ENCODE data around the gene TJP2. TPM values are rescaled to one million over a fixed set of nuclear protein-coding genes. Genes with fewer than 3 reads are reported as not detected.
"Not testable (repeated sequence)": the region's sequence is repeated elsewhere in the genome, so short reads cannot be mapped to it uniquely, and the experiment has no call there.

TJP2 gene
- total RNA-seq, 1 donor from 2014 or later = 123 TPM

DNA sequence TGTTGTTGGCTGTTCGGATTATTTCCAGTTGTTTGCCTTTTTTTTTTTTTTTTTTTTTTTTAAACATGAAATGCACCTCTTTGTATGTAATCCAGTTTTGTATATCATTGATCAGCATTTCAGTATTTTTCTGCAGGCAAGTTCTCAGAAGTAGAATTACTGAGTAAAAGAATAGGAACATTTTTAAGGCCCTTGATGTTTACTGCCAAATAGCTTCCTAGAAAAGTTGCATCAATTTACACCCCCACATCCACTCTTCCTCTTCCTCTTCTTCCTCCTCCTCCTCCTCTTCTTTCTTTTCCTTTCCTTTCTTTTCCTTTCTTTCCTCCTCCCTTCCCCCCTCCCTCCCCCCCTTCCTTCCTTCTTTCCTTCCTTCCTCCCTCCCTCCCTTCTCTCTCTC lies 81.5 kb downstream of the TJP2 start:
- no peak for ATAC-seq
- intact Hi-C loops (cut with micrococcal nuclease) = no loop called here

DNA sequence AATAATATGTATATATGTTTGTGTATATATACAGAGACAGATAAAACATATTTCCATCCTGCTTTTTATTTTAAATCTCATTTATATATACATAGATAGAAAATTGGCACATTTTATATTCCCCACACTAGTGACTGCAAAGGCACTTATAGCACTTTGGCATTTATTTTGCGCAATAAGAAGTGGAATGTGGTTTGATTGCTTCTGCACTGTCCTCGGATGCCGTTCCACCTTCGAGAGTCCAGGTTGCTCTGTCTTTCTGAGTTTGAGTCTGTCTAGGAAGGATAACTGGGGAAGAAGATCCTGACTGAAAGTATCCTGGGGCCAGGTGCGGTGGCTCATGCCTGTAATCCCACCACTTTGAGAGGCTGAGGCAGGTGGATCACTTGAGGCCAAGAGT lies 84.5 kb downstream of the TJP2 start:
- ATAC-seq = no peak
- intact Hi-C loops (cut with micrococcal nuclease) = no loop called here

More for the DNA sequence above, 81.5 kb downstream of the TJP2 start:
- DNase-seq = no peak

DNA sequence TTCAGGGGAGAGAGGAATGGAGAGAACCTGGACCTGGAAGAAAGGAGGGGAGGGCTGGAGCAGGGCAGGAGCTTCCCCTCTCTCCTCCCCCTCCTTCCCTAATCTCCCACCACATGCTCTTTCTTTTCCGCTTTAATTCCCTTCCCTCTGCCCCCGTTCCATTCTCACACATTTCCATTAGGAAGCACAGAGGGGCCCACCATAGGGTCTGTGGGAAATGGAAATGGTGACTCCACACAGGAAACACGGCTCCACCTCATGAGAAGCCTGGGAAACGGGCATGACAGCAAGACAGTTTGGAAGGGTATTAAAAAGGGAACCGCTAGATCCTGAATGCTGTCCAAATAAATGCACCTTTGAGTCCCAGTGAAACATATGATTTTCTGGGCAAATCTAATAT lies 86.1 kb downstream of the TJP2 start:
- no peak for ATAC-seq
- intact Hi-C loops (cut with micrococcal nuclease) = no loop called here
- DNase-seq = no peak

More for the DNA sequence above, 84.5 kb downstream of the TJP2 start:
- DNase-seq = no peak

DNA sequence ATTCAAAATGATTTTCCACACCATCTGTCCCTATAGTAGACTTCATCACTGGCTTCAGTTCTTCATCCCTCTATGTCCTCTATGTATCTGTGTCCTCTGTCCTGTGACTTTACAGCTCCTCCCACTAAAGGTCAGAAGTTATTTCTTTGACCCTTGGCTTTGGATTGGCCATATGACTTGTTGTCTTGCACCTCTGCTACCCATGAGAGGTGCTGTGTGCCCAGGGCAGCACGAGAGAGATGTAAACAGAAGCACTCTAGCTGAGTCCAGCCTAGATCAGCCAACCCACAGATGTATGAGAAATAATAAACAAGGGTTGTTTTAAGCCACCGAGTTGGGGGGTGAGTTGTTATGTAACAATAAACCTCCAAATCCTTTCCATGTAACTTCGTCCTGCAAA lies 87.6 kb downstream of the TJP2 start:
- intact Hi-C loops (cut with micrococcal nuclease) = no loop called here
- no peak for DNase-seq
- ATAC-seq = peak; percentile 25

DNA sequence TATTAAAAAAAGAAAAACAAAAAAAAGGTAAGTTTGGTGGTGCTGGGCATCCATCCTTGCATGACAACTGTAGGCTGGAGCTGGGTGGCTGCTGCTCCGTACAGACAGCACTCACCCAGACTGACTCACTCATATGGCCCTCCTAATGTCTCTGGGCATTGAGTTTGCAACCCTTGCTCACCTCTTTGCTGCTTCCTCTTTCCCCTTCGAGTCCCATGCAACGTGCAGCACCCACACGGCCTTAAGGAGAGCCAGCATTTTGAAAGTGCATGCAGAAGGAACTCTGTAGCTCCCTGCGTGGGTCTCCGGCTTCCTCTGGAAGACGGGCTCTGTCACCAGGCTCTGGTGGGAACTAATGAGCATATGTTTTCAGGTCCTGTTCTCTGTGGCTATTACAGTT lies 90.4 kb downstream of the TJP2 start:
- intact Hi-C loops (cut with micrococcal nuclease) = no loop called here
- ATAC-seq = peak; percentile 18
- DNase-seq = no peak

DNA sequence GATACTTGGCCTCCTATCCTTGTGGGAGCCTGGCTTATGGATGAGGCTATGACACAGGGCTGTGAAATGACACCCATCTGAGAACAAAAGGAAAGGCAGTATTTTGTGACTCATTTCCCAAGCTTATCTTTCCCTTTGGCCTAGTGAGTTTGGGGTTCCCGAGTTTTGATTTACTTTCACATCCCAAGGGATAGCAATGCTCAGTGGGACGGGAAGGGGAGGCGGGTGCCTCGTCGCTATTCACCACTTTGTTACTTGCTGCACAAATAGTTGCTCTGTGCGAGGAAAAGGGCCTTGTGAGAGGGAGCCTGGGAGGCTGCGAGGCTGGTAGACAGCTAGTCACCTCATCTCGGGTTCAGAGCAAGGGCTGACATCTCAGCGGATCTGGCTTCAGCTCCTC lies 91.8 kb downstream of the TJP2 start:
- intact Hi-C loops (cut with micrococcal nuclease) = no loop called here
- ATAC-seq = no peak

DNA sequence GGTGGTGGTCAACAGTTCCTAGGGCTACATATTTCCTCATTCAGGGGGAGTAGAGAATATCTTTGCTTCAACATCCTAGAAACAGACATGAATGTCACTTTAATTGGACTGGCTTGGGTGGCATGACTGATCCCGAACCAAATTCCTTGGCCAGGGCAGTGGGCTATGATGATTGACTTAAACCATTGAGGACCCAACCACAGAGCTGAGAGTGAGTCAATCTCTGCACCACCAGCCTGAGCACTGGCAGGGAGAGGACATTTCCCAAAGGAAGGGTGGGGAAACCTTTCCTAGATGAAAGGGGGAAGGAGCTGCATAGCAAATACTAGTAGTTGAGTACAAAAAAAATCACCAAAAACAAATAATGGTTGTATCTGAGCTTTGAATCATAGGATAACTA lies 98.1 kb downstream of the TJP2 start:
- intact Hi-C loops (cut with micrococcal nuclease) = no loop called here
- ATAC-seq = peak; percentile 14
- no peak for DNase-seq

More for the DNA sequence above, 91.8 kb downstream of the TJP2 start:
- no peak for DNase-seq

DNA sequence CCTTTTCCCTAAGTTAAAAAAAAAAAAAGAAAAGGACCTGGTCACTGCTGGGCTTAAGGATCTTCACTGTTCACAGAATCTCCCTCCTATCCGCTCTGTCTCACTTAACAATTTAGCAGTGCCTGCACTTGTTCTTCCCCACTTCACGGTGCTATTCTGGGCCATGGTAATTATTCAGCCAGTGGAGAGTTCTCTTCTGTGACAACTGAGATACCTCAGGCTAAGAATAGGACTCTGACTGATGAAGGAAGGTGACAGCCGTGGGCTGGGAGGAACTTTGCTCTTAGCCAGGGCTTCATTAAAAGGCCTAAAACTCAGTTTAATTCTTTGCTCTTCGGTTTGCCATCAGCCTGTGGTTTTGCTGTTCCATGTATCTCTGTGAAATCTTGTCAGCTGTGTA lies 99.1 kb downstream of the TJP2 start:
- no peak for DNase-seq
- intact Hi-C loops (cut with micrococcal nuclease) = no loop called here

DNA sequence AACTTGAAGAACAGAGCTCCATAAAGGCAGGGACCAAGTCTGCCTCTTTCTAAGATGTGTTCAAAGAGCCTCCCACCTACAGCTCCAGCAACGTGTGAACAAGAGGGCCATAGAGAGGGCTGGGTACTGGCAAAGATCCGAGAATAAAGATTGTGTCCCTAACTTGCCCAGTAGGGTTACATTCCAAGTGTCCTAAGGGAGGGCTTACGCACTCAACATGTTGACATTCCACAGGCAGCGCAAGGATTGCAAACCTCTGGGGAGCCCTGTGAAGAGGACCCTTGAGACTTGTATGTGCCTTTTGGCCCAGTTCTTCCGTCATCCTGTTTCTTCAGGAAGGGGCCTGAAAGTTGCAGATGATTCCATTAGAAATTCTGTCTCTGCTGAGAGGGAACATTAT lies 102.7 kb downstream of the TJP2 start:
- ATAC-seq (peak; percentile 47), DNase-seq (no peak)
- intact Hi-C loops (cut with micrococcal nuclease) = no loop called here

More for the DNA sequence above, 99.1 kb downstream of the TJP2 start:
- peak; percentile 98 for ATAC-seq

DNA sequence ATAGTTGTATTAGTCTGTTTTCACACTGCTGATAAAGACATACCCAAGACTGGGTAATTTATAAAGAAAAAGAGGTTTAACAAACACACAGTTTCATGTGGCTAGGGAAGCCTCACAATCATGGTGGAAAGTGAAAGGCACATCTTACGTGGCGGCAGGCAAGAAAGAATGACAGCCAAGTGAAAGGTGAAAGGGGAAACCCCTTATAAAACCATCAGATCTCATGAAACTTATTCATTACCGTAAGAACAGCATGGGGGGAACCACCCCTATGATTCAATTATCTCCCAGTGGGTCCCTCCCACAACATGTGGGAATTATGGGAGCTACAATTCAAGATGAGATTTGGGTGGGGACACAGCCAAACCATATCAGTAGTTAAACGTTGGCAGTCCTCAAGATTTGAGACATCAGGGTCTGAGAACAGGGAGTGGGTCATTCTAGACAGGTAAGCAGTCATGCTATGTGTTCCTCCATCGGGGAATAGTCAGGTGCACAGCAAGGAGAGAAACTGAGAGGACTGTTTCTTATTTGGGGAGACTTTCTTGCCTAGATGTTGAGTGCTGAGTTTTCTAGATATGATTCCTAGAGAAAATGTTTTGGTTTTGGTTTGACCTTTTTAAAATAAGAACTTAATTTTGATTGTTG lies 105.1 kb downstream of the TJP2 start:
- DNase-seq = no peak
- intact Hi-C loops (cut with micrococcal nuclease) = no loop called here
- ATAC-seq = no peak

DNA sequence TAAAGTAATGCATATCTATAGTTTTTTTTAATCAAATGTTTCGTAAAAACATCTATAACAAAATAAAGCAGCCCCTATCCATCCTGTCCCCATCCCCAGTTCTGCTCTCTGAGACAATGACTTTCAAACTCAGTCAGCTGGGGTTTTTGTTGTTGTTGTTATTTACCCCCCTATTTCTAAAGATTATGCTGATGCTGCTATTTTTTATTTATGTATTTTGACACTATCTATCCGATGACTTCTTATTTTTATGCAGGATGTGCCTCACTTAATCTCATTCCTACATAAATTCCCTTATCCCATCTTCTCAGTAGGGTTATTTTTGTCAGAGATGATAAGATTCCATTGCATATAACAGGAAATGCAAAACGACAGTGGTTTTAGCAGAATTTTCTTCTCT lies 105.7 kb downstream of the TJP2 start:
- intact Hi-C loops (cut with micrococcal nuclease) = no loop called here
- no peak for DNase-seq
- no peak for ATAC-seq

DNA sequence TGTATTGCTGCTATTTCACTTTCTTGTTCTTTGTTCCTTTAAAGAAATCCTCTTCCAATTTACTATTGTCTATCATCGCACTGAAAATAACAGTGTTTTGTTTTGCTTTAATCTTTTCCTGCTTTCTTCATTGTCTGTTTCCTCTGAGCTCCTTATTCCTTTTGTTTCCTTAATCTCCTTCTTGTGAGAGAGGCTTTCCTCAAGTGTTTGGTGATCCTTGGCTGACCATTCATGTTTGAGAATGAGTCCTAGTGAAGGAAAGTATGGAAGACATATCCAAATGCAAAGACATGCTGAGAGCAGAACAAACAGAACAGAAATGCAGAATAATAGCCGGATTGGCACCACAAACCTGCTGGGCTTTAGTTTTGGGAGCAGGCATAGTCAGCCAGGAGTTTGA lies 108.9 kb downstream of the TJP2 start:
- DNase-seq (no peak), ATAC-seq (no peak)
- intact Hi-C loops (cut with micrococcal nuclease) = no loop called here

DNA sequence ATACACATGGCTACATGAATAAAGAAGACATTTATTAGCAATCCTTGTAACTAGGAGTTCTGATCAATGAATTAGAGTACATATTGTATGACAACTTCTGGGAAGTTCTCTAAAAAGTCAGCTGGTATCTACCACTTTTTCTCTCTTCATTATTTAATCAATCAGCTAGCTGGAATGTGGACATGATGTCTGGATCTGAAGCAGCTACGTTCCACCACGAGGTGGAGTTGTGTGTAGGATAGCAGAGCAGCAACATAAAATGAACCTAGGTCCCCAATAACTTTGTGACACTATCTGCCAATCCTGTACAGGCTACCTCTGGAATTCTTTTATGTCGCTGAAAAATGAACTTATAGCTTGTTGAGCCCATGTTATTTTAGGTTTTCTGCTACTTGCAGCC lies 118.0 kb downstream of the TJP2 start:
- intact Hi-C loops (cut with micrococcal nuclease) = no loop called here
- no peak for DNase-seq
- no peak for ATAC-seq

DNA sequence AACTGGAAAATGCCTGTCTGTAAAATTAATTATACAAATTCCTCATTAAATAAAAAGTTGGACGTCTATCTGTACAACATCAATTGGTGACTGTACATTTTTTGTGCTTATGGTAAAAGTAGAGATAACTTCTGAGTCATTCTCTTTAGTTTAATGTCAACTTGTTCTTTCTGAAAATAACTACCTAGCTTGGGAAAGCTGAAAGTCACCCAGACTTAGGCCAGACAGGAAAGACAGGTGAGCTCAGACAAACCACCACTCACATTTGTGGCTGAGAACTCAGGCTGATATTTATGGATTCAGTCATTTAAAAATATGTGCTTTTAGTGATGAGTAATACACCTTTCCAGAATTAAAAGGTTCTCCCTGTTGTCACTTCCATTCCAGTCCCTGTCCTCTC lies 119.1 kb downstream of the TJP2 start:
- no peak for DNase-seq
- intact Hi-C loops (cut with micrococcal nuclease) = no loop called here
- no peak for ATAC-seq

DNA sequence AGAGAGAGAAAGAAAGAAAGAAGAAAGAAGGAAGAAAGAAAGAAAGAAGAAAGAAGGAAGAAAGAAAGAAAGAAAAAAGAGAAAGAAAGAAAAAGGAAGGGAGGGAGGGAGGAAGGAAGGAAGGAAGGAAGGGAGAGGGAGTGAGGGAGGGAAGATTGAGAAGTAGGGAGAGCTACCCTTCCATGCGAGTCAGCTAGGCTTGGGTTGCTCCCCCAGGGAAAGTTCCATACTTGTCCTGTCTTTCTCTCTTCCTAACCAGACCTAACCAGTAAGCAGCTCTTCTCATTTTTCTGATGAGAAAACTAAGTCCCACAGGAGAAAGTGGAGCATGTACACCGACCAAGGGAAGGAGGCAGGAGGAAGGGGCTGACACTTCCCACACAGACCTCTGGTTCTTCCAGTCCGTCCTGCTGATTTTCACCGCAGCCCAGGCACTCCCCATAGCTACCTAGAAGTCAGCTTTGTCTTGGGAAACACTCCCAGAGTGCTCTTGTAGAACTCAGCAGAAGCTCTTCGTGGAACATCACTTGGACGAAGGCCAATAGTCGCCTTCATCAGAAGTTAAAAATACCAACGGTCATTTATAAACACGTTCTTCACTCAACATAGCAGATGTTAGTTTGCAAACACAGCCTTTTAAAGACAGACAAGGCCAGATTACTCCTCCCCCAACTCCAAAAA lies 121.9 kb downstream of the TJP2 start:
- DNase-seq (no peak), ATAC-seq (peak; percentile 84)
- intact Hi-C loops (cut with micrococcal nuclease) = no loop called here

DNA sequence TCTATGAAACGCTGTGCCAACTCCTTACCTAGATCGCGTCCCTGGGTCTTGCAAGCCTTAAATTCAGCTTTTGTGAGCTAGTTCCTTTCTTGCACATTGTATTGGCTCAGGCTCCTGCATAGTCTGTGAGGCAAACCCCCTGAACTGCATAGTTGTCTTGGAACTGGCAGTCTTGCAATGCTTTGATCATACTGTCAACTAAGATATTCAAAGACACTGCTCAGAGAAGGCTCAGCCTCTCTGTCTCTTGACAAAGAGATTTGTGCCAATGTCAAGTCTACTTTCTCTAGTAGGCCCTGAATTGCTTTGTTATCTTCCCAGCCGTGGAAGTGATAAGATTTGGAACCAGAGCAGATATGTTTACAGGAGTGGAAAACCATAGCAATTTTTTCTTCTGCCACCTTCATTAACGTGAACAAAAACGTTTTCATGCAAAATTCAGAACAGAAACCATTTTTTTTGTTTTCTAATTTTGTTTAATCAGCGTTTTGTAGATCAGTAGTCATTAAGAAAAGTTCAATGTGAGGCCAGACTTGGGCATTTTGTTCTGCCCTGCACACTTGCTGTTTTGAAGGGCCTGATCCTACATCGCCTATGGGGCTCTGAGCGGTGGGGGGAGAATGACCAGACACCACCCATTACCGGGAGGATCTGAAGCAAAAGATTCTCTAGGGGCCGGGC lies 123.4 kb downstream of the TJP2 start:
- intact Hi-C loops (cut with micrococcal nuclease) = no loop called here
- DNase-seq = no peak
- ATAC-seq = peak; percentile 30

DNA sequence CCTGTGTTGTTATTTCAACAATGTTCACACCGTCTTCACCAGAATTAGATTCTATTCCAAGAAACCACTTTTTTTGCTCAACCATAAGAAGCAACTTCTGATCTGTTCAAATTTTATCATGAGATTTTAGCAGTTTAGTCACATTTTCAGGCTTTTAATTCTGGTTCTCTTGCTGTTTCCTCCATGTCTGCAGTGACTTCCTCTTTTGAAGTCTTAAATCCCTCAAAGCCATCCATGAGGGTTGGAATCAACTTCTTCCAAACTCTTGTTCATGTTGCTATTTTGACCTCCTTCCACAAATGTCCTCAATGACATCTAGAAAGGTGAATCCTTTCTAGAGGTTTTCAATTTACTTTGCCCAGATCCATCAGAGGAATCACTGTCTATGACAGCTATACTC lies 125.2 kb downstream of the TJP2 start:
- ATAC-seq (no peak), DNase-seq (no peak)
- intact Hi-C loops (cut with micrococcal nuclease) = no loop called here

DNA sequence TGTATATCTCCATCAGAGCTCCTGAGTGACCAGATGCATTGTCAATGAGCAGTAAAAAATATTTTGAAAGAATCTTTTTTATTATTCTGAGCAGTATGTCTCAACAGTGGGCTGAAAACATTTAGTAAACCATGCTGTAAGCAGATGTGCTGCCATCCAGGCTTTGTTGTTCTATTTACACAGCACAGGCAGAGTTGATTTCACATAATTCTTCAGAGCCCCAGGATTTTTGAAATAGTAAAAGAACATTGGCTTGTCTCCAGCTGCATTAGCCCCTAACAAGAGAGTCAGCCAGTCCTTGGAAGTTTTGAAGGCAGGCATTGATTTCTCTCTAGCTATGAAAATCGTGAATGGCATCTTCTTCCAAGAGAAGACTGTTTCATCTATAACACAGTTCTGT lies 125.7 kb downstream of the TJP2 start:
- ATAC-seq = no peak
- DNase-seq = no peak
- intact Hi-C loops (cut with micrococcal nuclease) = no loop called here

DNA sequence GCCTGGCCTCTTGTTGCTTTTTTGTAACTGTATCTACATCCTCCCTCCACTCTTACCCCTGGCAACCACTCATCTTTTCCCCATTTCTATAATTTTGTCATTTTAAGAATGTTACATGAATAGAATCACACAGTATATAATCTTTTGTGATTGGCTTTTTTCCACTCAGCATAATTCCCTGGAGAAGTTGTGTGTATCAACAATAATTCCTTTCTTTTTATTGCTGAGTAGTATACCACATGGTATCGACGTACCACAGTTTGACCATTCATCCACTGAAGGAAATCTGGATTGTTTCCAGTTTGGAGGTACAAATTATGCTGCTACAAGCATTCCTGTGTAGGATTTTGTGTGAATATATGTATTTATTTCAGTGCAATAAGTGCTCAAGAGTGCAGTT lies 129.3 kb downstream of the TJP2 start:
- no peak for ATAC-seq
- intact Hi-C loops (cut with micrococcal nuclease) = no loop called here
- no peak for DNase-seq

DNA sequence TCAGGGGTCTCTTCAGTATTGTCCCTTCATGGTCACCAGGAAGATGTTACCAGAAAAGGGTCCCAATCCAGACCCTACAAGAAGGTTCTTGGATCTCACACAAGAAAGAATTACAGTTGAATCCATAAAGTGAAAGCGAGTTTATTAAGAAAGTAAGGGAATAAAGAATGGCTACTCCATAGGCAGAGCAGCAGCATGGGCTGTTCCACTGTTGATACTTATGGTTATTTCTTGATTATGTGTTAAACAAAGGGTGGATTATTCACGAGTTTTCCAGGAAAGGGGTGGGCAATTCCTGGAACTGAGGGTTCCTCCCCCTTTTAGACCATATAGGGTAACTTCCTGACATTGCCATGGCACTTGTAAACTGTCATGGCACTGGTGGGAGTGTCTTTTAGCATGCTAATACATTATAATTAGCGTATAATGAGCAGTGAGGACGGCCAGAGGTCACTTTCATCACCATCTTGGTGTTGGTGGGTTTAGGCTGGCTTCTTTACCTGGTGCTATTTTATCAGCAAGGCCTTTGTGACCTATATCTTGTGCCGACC lies 132.9 kb downstream of the TJP2 start:
- DNase-seq; intact Hi-C loops (cut with micrococcal nuclease): not testable (repeated sequence)
- ATAC-seq = peak; percentile 73
